Measurements from ENCODE around the gene HK2.

The HK2 gene

GRCh38 chr2:74924463-74925265 is 90.7 kb downstream of the HK2 start:
- no peak overlapping the region for H3K4me3 ChIP-seq (ENCODE audit: low read length)
- H3K9me3 ChIP-seq (ENCODE audit: insufficient read depth, low read depth, low read length), result no peaks in the 10 kb centered on the region
- no peaks in the 10 kb centered on the region; the same call in 1 of the 2 replicates for H3K4me1 ChIP-seq (ENCODE audit: insufficient read depth, low read length)
- WGBS, result 92% methylated on average over 11 of the region's 11 CpGs
- H3K9ac ChIP-seq (ENCODE audit: low read depth, low read length), result no peak overlapping the region
- H3K36me3 ChIP-seq (ENCODE audit: insufficient read depth, low read length), result no peaks in the 10 kb centered on the region
- H3K27me3 ChIP-seq (ENCODE audit: insufficient read depth, low read length), result no peaks in the 10 kb centered on the region; the same call in 1 of the 2 replicates
- H3K27ac ChIP-seq (ENCODE audit: low read depth, low read length), result no peak overlapping the region

DNA sequence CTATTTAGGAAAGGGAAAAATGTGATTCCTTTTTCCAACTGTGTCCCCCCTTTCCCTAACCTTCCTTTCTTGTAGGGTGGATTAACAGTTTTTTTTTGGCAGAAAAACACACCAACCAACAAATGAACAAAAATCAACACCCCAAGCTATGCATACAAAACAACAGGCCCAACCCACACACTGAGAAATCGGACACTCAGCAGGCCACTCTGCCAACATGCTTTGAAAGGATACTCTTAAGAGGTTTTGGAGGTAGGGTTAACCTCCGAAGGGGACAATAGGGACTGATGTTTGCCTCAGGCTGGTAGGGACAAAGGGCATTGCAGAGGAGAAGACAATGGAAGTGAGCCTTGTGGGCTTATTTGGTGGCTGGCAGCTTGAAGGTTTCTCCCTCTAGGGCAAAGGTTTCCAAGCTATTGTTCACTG is 91.4 kb downstream of the HK2 start:
- no peaks in the 10 kb centered on the region; the same call in 1 of the 2 replicates for H3K4me1 ChIP-seq (ENCODE audit: insufficient read depth, low read length)
- 82% methylated on average over 2 of the region's 2 CpGs for WGBS
- no peak overlapping the region for H3K27ac ChIP-seq (ENCODE audit: low read depth, low read length)

DNA sequence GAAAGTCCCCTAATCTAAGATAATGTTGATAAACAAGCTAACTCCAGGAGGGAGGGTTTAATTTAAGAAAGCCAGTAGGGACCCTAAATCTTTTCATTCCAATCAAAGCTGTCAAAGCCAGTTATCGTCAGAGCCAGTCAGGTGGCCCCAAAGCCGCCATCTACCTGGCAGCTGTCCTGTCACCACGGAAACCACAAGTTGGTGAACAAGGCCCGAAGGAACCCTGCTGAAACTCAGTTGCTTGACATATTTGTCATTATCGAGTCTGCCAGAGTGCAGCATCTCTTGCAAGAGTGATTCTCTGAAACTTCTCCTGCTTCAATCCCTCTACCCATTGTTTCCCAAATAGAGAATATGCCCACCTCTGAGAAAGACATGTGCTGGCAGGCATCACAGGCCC is 93.7 kb downstream of the HK2 start:
- H3K27ac ChIP-seq (ENCODE audit: low read depth, low read length), result no peak overlapping the region

More for the DNA sequence above, 91.4 kb downstream of the HK2 start:
- Histone ChIP-seq H3K27me3 (ENCODE audit: insufficient read depth, low read length) (no peaks in the 10 kb centered on the region), H3K36me3 (ENCODE audit: insufficient read depth, low read length) (no peaks in the 10 kb centered on the region), H3K4me3 (ENCODE audit: low read length) (no peak overlapping the region), H3K9ac (ENCODE audit: low read depth, low read length) (no peak overlapping the region), H3K9me3 (ENCODE audit: insufficient read depth, low read depth, low read length) (no peaks in the 10 kb centered on the region)

DNA sequence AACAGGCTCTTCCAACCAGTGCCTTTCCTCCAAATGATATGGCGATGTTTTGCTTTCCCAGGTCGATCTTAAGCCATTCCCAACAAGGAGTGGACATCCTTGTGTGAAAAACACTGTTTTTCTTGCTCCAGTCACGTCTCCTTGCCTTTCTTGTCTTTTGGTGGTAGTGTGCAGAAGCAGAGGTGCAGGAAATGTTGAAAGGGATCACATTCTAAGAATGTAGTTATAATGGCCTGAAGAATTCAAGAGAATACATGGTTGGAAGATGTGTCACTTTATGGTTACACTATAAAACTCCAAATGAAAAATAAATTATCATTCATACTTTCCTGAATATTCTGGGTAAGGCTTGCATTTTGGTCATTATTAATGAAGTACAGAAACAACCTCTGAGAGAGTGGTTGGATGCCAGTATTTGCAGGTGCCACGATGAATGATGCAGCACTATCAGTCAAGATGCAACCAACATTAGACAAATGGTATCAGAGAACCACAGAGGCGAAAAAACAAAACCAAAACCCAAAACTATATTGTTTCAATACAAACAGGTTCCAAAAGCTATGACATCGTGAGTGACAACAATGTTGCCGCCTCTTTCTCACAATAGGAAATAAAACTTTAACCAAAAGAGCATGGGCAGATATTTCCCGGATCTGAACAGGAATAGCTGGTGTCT is 97.0 kb downstream of the HK2 start:
- WGBS, result 90% methylated on average over 8 of the region's 8 CpGs
- Histone ChIP-seq H3K36me3 (ENCODE audit: insufficient read depth, low read length) (no peaks in the 10 kb centered on the region), H3K27ac (ENCODE audit: low read depth, low read length) (no peak overlapping the region)

More for the DNA sequence above, 93.7 kb downstream of the HK2 start:
- WGBS, result 92% methylated on average over 5 of the region's 5 CpGs
- Histone ChIP-seq H3K36me3 (ENCODE audit: insufficient read depth, low read length) (no peaks in the 10 kb centered on the region), H3K27me3 (ENCODE audit: insufficient read depth, low read length) (no peaks in the 10 kb centered on the region), H3K4me3 (ENCODE audit: low read length) (no peak overlapping the region), H3K9me3 (ENCODE audit: insufficient read depth, low read depth, low read length) (no peaks in the 10 kb centered on the region), H3K4me1 (ENCODE audit: insufficient read depth, low read length) (no peaks in the 10 kb centered on the region; the same call in 1 of the 2 replicates), H3K9ac (ENCODE audit: low read depth, low read length) (no peak overlapping the region)

GRCh38 chr2:74931940-74932339 is 98.0 kb downstream of the HK2 start:
- no peaks in the 10 kb centered on the region for H3K36me3 ChIP-seq (ENCODE audit: insufficient read depth, low read length)
- H3K4me1 ChIP-seq (ENCODE audit: insufficient read depth, low read length), result no peaks in the 10 kb centered on the region
- no peak overlapping the region for H3K4me3 ChIP-seq (ENCODE audit: low read length)
- no peaks in the 10 kb centered on the region for H3K9me3 ChIP-seq (ENCODE audit: insufficient read depth, low read depth, low read length)
- no peak overlapping the region for H3K27ac ChIP-seq (ENCODE audit: low read depth, low read length)
- H3K9ac ChIP-seq (ENCODE audit: low read depth, low read length), result no peak overlapping the region
- no peaks in the 10 kb centered on the region for H3K27me3 ChIP-seq (ENCODE audit: insufficient read depth, low read length)
- 93% methylated on average over 2 of the region's 2 CpGs for whole genome bisulfite sequencing

More for the DNA sequence above, 97.0 kb downstream of the HK2 start:
- H3K9ac ChIP-seq (ENCODE audit: low read depth, low read length), result no peak overlapping the region
- H3K27me3 ChIP-seq (ENCODE audit: insufficient read depth, low read length), result no peaks in the 10 kb centered on the region
- H3K9me3 ChIP-seq (ENCODE audit: insufficient read depth, low read depth, low read length), result no peaks in the 10 kb centered on the region
- H3K4me1 ChIP-seq (ENCODE audit: insufficient read depth, low read length), result no peaks in the 10 kb centered on the region
- H3K4me3 ChIP-seq (ENCODE audit: low read length), result no peak overlapping the region

- Histone ChIP-seq H3K27me3 (ENCODE audit: insufficient read depth, low read length) (no peaks in the 10 kb centered on the region), H3K4me3 (ENCODE audit: low read length) (no peak overlapping the region), H3K4me1 (ENCODE audit: insufficient read depth, low read length) (no peaks in the 10 kb centered on the region), H3K36me3 (ENCODE audit: insufficient read depth, low read length) (no peaks in the 10 kb centered on the region), H3K9me3 (ENCODE audit: insufficient read depth, low read depth, low read length) (no peaks in the 10 kb centered on the region), H3K9ac (ENCODE audit: low read depth, low read length) (no peak overlapping the region), H3K27ac (ENCODE audit: low read depth, low read length) (no peak overlapping the region)
- WGBS, result 92% methylated on average over 4 of the region's 4 CpGs
These were observed 102.1 kb downstream of the HK2 start for GRCh38 chr2:74935975-74936391.

- no peak overlapping the region for H3K9ac ChIP-seq (ENCODE audit: low read depth, low read length)
- no peaks in the 10 kb centered on the region for H3K36me3 ChIP-seq (ENCODE audit: insufficient read depth, low read length)
- H3K27ac ChIP-seq (ENCODE audit: low read depth, low read length), result no peak overlapping the region
- no peaks in the 10 kb centered on the region for H3K27me3 ChIP-seq (ENCODE audit: insufficient read depth, low read length)
- WGBS, result 93% methylated on average over 5 of the region's 6 CpGs
- H3K4me1 ChIP-seq (ENCODE audit: insufficient read depth, low read length), result no peaks in the 10 kb centered on the region
- no peaks in the 10 kb centered on the region for H3K9me3 ChIP-seq (ENCODE audit: insufficient read depth, low read depth, low read length)
- no peak overlapping the region for H3K4me3 ChIP-seq (ENCODE audit: low read length)
These were observed 103.4 kb downstream of the HK2 start for GRCh38 chr2:74937221-74937880.

- no peaks in the 10 kb centered on the region for H3K36me3 ChIP-seq (ENCODE audit: insufficient read depth, low read length)
- H3K9me3 ChIP-seq (ENCODE audit: insufficient read depth, low read depth, low read length), result no peaks in the 10 kb centered on the region
- no peak overlapping the region for H3K27ac ChIP-seq (ENCODE audit: low read depth, low read length)
- 97% methylated on average over 4 of the region's 4 CpGs for WGBS
- no peaks in the 10 kb centered on the region for H3K27me3 ChIP-seq (ENCODE audit: insufficient read depth, low read length)
- no peak overlapping the region for H3K9ac ChIP-seq (ENCODE audit: low read depth, low read length)
- no peaks in the 10 kb centered on the region for H3K4me1 ChIP-seq (ENCODE audit: insufficient read depth, low read length)
- H3K4me3 ChIP-seq (ENCODE audit: low read length), result no peak overlapping the region
These were observed 104.3 kb downstream of the HK2 start for GRCh38 chr2:74938264-74938663.

- H3K4me1 ChIP-seq (ENCODE audit: insufficient read depth, low read length), result no peaks in the 10 kb centered on the region
- no peaks in the 10 kb centered on the region for H3K9me3 ChIP-seq (ENCODE audit: insufficient read depth, low read depth, low read length)
- 89% methylated on average over 6 of the region's 7 CpGs for WGBS
- no peaks in the 10 kb centered on the region for H3K27me3 ChIP-seq (ENCODE audit: insufficient read depth, low read length)
- H3K4me3 ChIP-seq (ENCODE audit: low read length), result no peak overlapping the region
- H3K9ac ChIP-seq (ENCODE audit: low read depth, low read length), result no peak overlapping the region
- H3K36me3 ChIP-seq (ENCODE audit: insufficient read depth, low read length), result no peaks in the 10 kb centered on the region
- H3K27ac ChIP-seq (ENCODE audit: low read depth, low read length), result no peak overlapping the region
These were observed 106.2 kb downstream of the HK2 start for GRCh38 chr2:74939919-74940812.

- Histone ChIP-seq H3K27ac (ENCODE audit: low read depth, low read length) (no peak overlapping the region), H3K9me3 (ENCODE audit: insufficient read depth, low read depth, low read length) (no peaks in the 10 kb centered on the region), H3K9ac (ENCODE audit: low read depth, low read length) (no peak overlapping the region), H3K4me1 (ENCODE audit: insufficient read depth, low read length) (no peaks in the 10 kb centered on the region), H3K4me3 (ENCODE audit: low read length) (no peak overlapping the region), H3K27me3 (ENCODE audit: insufficient read depth, low read length) (no peaks in the 10 kb centered on the region), H3K36me3 (ENCODE audit: insufficient read depth, low read length) (no peaks in the 10 kb centered on the region)
- 98% methylated on average over 3 of the region's 3 CpGs for WGBS
These were observed 107.4 kb downstream of the HK2 start for GRCh38 chr2:74941284-74941683.
